IMR-90 (cell line): ENCODE results near the gene PTPRN2. TPM values are rescaled to one million over a fixed set of nuclear protein-coding genes. Genes with fewer than 3 reads are reported as not detected.

Experiments used
- ATAC-seq: fragments of 200-7000 bp; cut with Tn5 transposase; 2 replicates; pipeline ENCODE4 v1.9.1; 2020; ENCODE audit warnings: low read depth, mild to moderate bottlenecking, moderate library complexity
- BruUV-seq: library from RNA; stranded (reverse); fragments of 400-500 nt; replicated peaks from 2 replicates; lab custom pipeline; 2021; lab: Mats Ljungman, UMichigan
- CTCF ChIA-PET: fragments of 300-600 bp; formaldehyde crosslinking; extraction: SDS; loops from one replicate; lab custom pipeline; 2021; ENCODE audit warnings: antibody characterized with exemption; lab: Yijun Ruan, JAX
- POLR2A ChIA-PET: fragments of 300-600 bp; sonication (Branson Sonifier 250); formaldehyde crosslinking; loops from one replicate; lab custom pipeline; 2022; ENCODE audit warnings: antibody characterized with exemption; ENCODE audit not compliant: unreplicated experiment; lab: Charles Lee
- DNase-seq: peaks from one replicate; pipeline ENCODE4 v3.0.0; 2013
- H2AFZ ChIP-seq: replicated peaks from 2 replicates; pipeline ENCODE3; 2013; ENCODE audit warnings: low read length, mild to moderate bottlenecking; ENCODE audit not compliant: poor library complexity
- H2AK5ac ChIP-seq: 2 replicates; pipeline ENCODE4 v1.6.1; 2013; ENCODE audit warnings: low read depth, low read length, inconsistent platforms
- H2AK9ac ChIP-seq: replicated peaks from 2 replicates; pipeline ENCODE3; 2013; ENCODE audit warnings: mild to moderate bottlenecking, low read depth, low read length, moderate library complexity; ENCODE audit not compliant: poor library complexity
- H2BK120ac ChIP-seq: 2 replicates; pipeline ENCODE4 v1.6.1; 2013; ENCODE audit warnings: low read depth, low read length, inconsistent platforms
- H2BK15ac ChIP-seq: 3 replicates; pipeline ENCODE4 v1.6.1; 2013; ENCODE audit warnings: low read depth, low read length, inconsistent platforms
- H2BK20ac ChIP-seq: 2 replicates; pipeline ENCODE4 v1.6.1; 2013; ENCODE audit warnings: low read depth, mild to moderate bottlenecking, inconsistent platforms, low read length, moderate library complexity
- H2BK5ac ChIP-seq: 2 replicates; pipeline ENCODE4 v1.6.1; 2013; ENCODE audit warnings: mild to moderate bottlenecking, low read depth, low read length, inconsistent platforms; ENCODE audit not compliant: poor library complexity, severe bottlenecking
- H3K14ac ChIP-seq: replicated peaks from 2 replicates; pipeline ENCODE4 v1.6.1; 2013; ENCODE audit warnings: low read depth, low read length, inconsistent platforms
- H3K18ac ChIP-seq: 2 replicates; pipeline ENCODE4 v1.6.1; 2013; ENCODE audit warnings: low read depth, low read length, control low read depth
- H3K23ac ChIP-seq: 2 replicates; pipeline ENCODE4 v1.6.1; 2013; ENCODE audit warnings: low read depth, low read length, inconsistent platforms
- H3K27ac ChIP-seq: 2 replicates; pipeline ENCODE4 v1.5.1; 2013; ENCODE audit warnings: mild to moderate bottlenecking, control low read depth, low read length; ENCODE audit not compliant: insufficient read depth
- H3K27me3 ChIP-seq: 2 replicates; pipeline ENCODE4 v1.6.1; 2013; ENCODE audit warnings: low read length; ENCODE audit not compliant: control insufficient read depth, insufficient read depth
- H3K36me3 ChIP-seq: 2 replicates; pipeline ENCODE4 v1.6.1; 2013; ENCODE audit warnings: low read length, mixed read lengths; ENCODE audit not compliant: control insufficient read depth, insufficient read depth
- H3K4ac ChIP-seq: 2 replicates; pipeline ENCODE4 v1.6.1; 2013; ENCODE audit warnings: low read depth, low read length, inconsistent platforms
- H3K4me1 ChIP-seq: 2 replicates; pipeline ENCODE4 v1.6.1; 2013; ENCODE audit warnings: low read length, mixed read lengths; ENCODE audit not compliant: control insufficient read depth, insufficient read depth
- H3K4me2 ChIP-seq: 2 replicates; pipeline ENCODE4 v1.6.1; 2013; ENCODE audit warnings: low read depth, mild to moderate bottlenecking, control low read depth, low read length, moderate library complexity
- H3K4me3 ChIP-seq: 2 replicates; pipeline ENCODE4 v1.5.1; 2013; ENCODE audit warnings: low read depth, mild to moderate bottlenecking, control low read depth, low read length, moderate library complexity; ENCODE audit not compliant: insufficient read depth
- H3K56ac ChIP-seq: 2 replicates; pipeline ENCODE4 v1.6.1; 2013; ENCODE audit warnings: low read length, inconsistent platforms; ENCODE audit not compliant: insufficient read depth; ENCODE audit errors: extremely low read depth
- H3K79me1 ChIP-seq, 2 experiments: 2 replicates each; pipeline ENCODE4 v1.6.1; 2013; ENCODE audit warnings: low read length in 2 of 2, inconsistent platforms in 1 of 2, low read depth in 1 of 2
- H3K9ac ChIP-seq: 2 replicates; pipeline ENCODE4 v1.6.1; 2013; ENCODE audit warnings: low read depth, low read length, control low read depth
- H3K9me1 ChIP-seq: 2 replicates; pipeline ENCODE4 v1.6.1; 2013; ENCODE audit warnings: low read length, inconsistent platforms; ENCODE audit not compliant: insufficient read depth
- H3K9me3 ChIP-seq: 2 replicates; pipeline ENCODE4 v1.6.1; 2013; ENCODE audit warnings: low read length; ENCODE audit not compliant: control insufficient read depth, insufficient read depth
- H4K20me1 ChIP-seq: 2 replicates; pipeline ENCODE4 v1.6.1; 2013; ENCODE audit warnings: low read length, inconsistent platforms; ENCODE audit not compliant: insufficient read depth
- H4K5ac ChIP-seq: 2 replicates; pipeline ENCODE4 v1.6.1; 2013; ENCODE audit warnings: mild to moderate bottlenecking, low read depth, low read length, control low read depth
- H4K8ac ChIP-seq, 2 experiments: 2 replicates each; pipeline ENCODE4 v1.6.1; 2013; ENCODE audit warnings: low read depth in 2 of 2, low read length in 2 of 2, control low read depth in 1 of 2, inconsistent platforms in 1 of 2
- H4K91ac ChIP-seq: 2 replicates; pipeline ENCODE4 v1.6.1; 2013; ENCODE audit warnings: low read depth, low read length, inconsistent platforms; ENCODE audit not compliant: insufficient read depth
- BHLHE40 ChIP-seq: fragments of 150-350 bp; IDR thresholded peaks from 2 replicates; pipeline ENCODE4 v1.6.1; 2016; ENCODE audit warnings: mild to moderate bottlenecking, low read depth, low read length
- CEBPB ChIP-seq: IDR thresholded peaks from 2 replicates; pipeline ENCODE4 v1.6.1; 2012; ENCODE audit warnings: low read depth, low read length, improper control_type of control experiment
- CHD1 ChIP-seq: IDR thresholded peaks from 2 replicates; pipeline ENCODE4 v1.6.1; 2012; ENCODE audit warnings: low read depth, low read length, improper control_type of control experiment
- ELK1 ChIP-seq: fragments of 150-350 bp; IDR thresholded peaks from 2 replicates; pipeline ENCODE4 v1.6.1; 2016; ENCODE audit warnings: low read depth, mild to moderate bottlenecking, low read length, moderate library complexity, borderline replicate concordance
- FOS ChIP-seq: fragments of 150-350 bp; IDR thresholded peaks from 2 replicates; pipeline ENCODE4 v1.6.1; 2016; ENCODE audit warnings: low read depth, low read length
- MAFK ChIP-seq: IDR thresholded peaks from 2 replicates; pipeline ENCODE4 v1.6.1; 2012; ENCODE audit warnings: low read depth, low read length, improper control_type of control experiment
- MAZ ChIP-seq: IDR thresholded peaks from 2 replicates; pipeline ENCODE4 v1.6.1; 2012; ENCODE audit warnings: low read depth, mild to moderate bottlenecking, low read length, improper control_type of control experiment, moderate library complexity, borderline replicate concordance
- MXI1 ChIP-seq: IDR thresholded peaks from 2 replicates; pipeline ENCODE4 v1.6.1; 2012; ENCODE audit warnings: low read depth, mild to moderate bottlenecking, low read length, moderate library complexity, borderline replicate concordance
- NFE2L2 ChIP-seq: fragments of 150-350 bp; IDR thresholded peaks from 2 replicates; pipeline ENCODE4 v1.6.1; 2016; ENCODE audit warnings: low read depth, mild to moderate bottlenecking, low read length
- POLR2A ChIP-seq: IDR thresholded peaks from 2 replicates; pipeline ENCODE4 v1.6.1; 2012; ENCODE audit warnings: mild to moderate bottlenecking, low read depth, low read length
- RAD21 ChIP-seq: IDR thresholded peaks from 2 replicates; pipeline ENCODE4 v1.6.1; 2012; ENCODE audit warnings: low read length, improper control_type of control experiment
- RCOR1 ChIP-seq: IDR thresholded peaks from 2 replicates; pipeline ENCODE4 v1.6.1; 2012; ENCODE audit warnings: mild to moderate bottlenecking, low read length, improper control_type of control experiment; ENCODE audit not compliant: insufficient replicate concordance
- RFX5 ChIP-seq: IDR thresholded peaks from 2 replicates; pipeline ENCODE4 v1.8.0; 2012; ENCODE audit warnings: low read depth, mild to moderate bottlenecking, low read length, moderate library complexity
- SMC3 ChIP-seq: fragments of 150-350 bp; IDR thresholded peaks from 2 replicates; pipeline ENCODE4 v1.6.1; 2016; ENCODE audit warnings: low read depth, mild to moderate bottlenecking, antibody characterized with exemption, low read length, moderate library complexity
- WGBS, 2 experiments: methylation state at CpG; one replicate each; pipeline versions ENCODE4 v1.1.5 to v1.1.7; 2013; ENCODE audit warnings: missing lambda C conversion rate in 2 of 2; ENCODE audit not compliant: insufficient read length in 1 of 2; ENCODE audit errors: extremely low coverage in 2 of 2; 5-methylcytosine and 5-hydroxymethylcytosine counted together
- dilution Hi-C: fragments of 300-500 bp; cut with HindIII; formaldehyde crosslinking; loops from one replicate; pipeline ENCODE4 v1.14.3; 2018; ENCODE audit warnings: low sequenced_read_pairs; ENCODE audit not compliant: unreplicated experiment
- in situ Hi-C: fragments of 300-500 bp; cut with MboI; formaldehyde crosslinking; loops from 3 replicates; pipeline ENCODE4 v1.14.3; 2019; ENCODE audit warnings: low sequenced_read_pairs, inconsistent platforms, mixed read lengths
- intact Hi-C: fragments of 100-400 bp; cut with micrococcal nuclease; formaldehyde crosslinking; loops from 2 replicates; pipeline ENCODE4 v1.10.0; 2022
- polyA plus RNA-seq, 3 experiments: library from polyadenylated mRNA; depleted of rRNA; stranded (reverse); fragments of >200 nt; gene quantifications; 2 replicates each; pipeline ENCODE4 v1.2.3, GENCODE V29; 2012; ENCODE audit warnings: low replicate concordance in 1 of 3
- total RNA-seq: library from RNA; depleted of rRNA; stranded (reverse); fragments of >200 nt; gene quantifications from 2 replicates; pipeline ENCODE4 v1.2.3, GENCODE V29; 2012
- TF ChIP-seq, protein P1 (sequence below): conservative IDR thresholded peaks from 2 replicates; pipeline ENCODE4 v1.5.1; 2012; ENCODE audit warnings: mild to moderate bottlenecking, low read depth, low read length, improper control_type of control experiment
- TF ChIP-seq, protein P2 (sequence below): fragments of 150-350 bp; IDR thresholded peaks from 2 replicates; pipeline ENCODE4 v1.6.1; 2017; ENCODE audit warnings: mild to moderate bottlenecking, antibody characterized with exemption, low read length, low read depth

The PTPRN2 gene
- total and polyA plus RNA-seq, 2 of the 4 experiments (the other 2 are of a cell fraction) = 0.03 TPM; not detected in 1

DNA sequence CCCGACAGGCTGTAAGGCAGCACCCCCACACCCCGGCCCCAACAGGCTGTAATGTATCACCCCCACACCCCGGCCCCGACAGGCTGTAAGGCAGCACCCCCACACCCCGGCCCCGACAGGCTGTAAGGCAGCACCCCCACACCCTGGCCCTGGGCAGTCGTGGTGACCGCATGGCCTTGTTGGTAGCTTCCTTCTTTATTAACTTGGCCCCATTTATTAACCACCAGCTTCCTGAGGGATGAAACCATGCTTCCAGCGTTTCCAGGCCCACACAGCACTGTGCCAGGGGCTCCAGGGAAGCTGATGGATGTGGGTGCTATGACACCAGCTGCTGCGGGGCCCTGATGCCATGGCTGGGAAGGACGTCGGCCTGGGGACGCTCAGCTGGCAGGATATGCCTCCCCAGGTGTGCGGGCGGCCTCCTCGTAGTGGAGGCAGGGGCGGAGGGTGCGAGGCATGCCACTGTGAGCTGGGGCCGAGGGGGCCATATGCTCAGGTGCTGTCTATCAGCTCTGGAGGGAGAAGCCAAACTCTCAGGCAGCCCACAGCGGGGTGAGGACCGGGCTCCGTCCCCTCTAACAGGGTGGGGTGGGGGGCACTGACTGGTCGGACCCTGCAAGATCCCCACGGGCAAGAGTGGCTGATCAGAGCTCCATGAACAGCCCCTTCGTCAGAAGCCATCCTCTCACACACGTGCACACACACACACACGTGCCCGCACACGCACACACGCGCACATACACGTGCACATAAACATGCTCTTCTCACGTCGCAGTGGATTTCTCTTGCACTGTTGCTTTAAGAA is 311.0 kb downstream of the PTPRN2 start:
- TF ChIP-seq, protein P1, sequence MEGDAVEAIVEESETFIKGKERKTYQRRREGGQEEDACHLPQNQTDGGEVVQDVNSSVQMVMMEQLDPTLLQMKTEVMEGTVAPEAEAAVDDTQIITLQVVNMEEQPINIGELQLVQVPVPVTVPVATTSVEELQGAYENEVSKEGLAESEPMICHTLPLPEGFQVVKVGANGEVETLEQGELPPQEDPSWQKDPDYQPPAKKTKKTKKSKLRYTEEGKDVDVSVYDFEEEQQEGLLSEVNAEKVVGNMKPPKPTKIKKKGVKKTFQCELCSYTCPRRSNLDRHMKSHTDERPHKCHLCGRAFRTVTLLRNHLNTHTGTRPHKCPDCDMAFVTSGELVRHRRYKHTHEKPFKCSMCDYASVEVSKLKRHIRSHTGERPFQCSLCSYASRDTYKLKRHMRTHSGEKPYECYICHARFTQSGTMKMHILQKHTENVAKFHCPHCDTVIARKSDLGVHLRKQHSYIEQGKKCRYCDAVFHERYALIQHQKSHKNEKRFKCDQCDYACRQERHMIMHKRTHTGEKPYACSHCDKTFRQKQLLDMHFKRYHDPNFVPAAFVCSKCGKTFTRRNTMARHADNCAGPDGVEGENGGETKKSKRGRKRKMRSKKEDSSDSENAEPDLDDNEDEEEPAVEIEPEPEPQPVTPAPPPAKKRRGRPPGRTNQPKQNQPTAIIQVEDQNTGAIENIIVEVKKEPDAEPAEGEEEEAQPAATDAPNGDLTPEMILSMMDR = no peak
- TF ChIP-seq, protein P2, sequence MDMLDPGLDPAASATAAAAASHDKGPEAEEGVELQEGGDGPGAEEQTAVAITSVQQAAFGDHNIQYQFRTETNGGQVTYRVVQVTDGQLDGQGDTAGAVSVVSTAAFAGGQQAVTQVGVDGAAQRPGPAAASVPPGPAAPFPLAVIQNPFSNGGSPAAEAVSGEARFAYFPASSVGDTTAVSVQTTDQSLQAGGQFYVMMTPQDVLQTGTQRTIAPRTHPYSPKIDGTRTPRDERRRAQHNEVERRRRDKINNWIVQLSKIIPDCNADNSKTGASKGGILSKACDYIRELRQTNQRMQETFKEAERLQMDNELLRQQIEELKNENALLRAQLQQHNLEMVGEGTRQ = no peak
- TF ChIP-seq BHLHE40 (no peak), SMC3 (no peak), POLR2A (no peak), NFE2L2 (no peak), CEBPB (no peak), RFX5 (no peak), ELK1 (no peak), RAD21 (no peak), MAZ (no peak), CHD1 (no peak), RCOR1 (no peak), MXI1 (no peak), FOS (no peak), MAFK (no peak)
- no peak overlapping the region for H3K23ac ChIP-seq
- no peak overlapping the region for H4K5ac ChIP-seq
- no peaks in the 10 kb centered on the region for H3K36me3 ChIP-seq
- H3K4me2 ChIP-seq = no peak overlapping the region
- no peak overlapping the region for H3K4me3 ChIP-seq
- no peak overlapping the region for H4K91ac ChIP-seq
- no TSS peak for BruUV-seq
- no peak overlapping the region for H3K9ac ChIP-seq
- no peak overlapping the region for H2BK20ac ChIP-seq
- H3K27ac ChIP-seq = no peak overlapping the region
- ATAC-seq (no peak), DNase-seq (no peak)
- ChIA-PET CTCF (no interaction called here), POLR2A (no interaction called here)
- no peak overlapping the region for H2BK120ac ChIP-seq
- intact Hi-C loops (no loop called here), dilution Hi-C loops (no loop called here), in situ Hi-C loops (no loop called here)
- 78% methylated on average over 16 of the region's 34 CpGs; no CpG with 5 or more reads in 1 of the 2 experiments for WGBS, 2 experiments
- no peak overlapping the region for H2AK9ac ChIP-seq
- H2AFZ ChIP-seq = no peak overlapping the region
- no peak overlapping the region for H2BK5ac ChIP-seq
- H3K9me3 ChIP-seq = peaks cover 59% of the 10 kb centered on the region
- no peak overlapping the region for H4K8ac ChIP-seq
- H2BK15ac ChIP-seq = no peak overlapping the region
- H3K4ac ChIP-seq = no peak overlapping the region
- H3K4me1 ChIP-seq = no peaks in the 10 kb centered on the region
- H3K27me3 ChIP-seq = no peaks in the 10 kb centered on the region
- no peak overlapping the region for H3K18ac ChIP-seq
- H2AK5ac ChIP-seq = no peak overlapping the region
- H3K9me1 ChIP-seq = no peaks in the 10 kb centered on the region
- no peaks in the 10 kb centered on the region for H4K20me1 ChIP-seq
- no peaks in the 10 kb centered on the region for H3K79me1 ChIP-seq
- no peak overlapping the region for H3K14ac ChIP-seq
- H3K56ac ChIP-seq = no peak overlapping the region
